Measurements from ENCODE around the gene EPB41L4A. TPM values are rescaled to one million over a fixed set of nuclear protein-coding genes. Genes with fewer than 3 reads are reported as not detected.

The EPB41L4A gene
- total RNA-seq, 1 experiment from 2014 or later = 5.2 TPM

DNA sequence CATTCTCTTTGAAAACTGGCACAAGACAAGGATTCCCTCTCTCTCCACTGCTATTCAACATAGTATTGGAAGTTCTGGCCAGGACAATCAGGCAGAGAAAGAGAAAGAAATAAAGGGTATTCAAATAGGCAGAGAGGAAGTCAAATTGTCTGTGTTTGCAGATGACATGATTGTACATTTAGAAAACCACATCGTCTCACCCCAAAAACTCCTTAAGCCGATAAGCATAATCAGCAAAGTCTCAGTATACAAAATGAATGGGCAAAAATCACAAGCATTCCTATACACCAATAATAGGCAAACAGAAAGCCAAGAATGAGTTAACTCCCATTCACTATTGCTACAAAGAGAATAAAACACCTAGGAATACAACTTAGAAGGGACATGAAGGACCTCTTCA lies 21.0 kb upstream of the EPB41L4A start (continued):
- TF ChIP-seq, protein P1, sequence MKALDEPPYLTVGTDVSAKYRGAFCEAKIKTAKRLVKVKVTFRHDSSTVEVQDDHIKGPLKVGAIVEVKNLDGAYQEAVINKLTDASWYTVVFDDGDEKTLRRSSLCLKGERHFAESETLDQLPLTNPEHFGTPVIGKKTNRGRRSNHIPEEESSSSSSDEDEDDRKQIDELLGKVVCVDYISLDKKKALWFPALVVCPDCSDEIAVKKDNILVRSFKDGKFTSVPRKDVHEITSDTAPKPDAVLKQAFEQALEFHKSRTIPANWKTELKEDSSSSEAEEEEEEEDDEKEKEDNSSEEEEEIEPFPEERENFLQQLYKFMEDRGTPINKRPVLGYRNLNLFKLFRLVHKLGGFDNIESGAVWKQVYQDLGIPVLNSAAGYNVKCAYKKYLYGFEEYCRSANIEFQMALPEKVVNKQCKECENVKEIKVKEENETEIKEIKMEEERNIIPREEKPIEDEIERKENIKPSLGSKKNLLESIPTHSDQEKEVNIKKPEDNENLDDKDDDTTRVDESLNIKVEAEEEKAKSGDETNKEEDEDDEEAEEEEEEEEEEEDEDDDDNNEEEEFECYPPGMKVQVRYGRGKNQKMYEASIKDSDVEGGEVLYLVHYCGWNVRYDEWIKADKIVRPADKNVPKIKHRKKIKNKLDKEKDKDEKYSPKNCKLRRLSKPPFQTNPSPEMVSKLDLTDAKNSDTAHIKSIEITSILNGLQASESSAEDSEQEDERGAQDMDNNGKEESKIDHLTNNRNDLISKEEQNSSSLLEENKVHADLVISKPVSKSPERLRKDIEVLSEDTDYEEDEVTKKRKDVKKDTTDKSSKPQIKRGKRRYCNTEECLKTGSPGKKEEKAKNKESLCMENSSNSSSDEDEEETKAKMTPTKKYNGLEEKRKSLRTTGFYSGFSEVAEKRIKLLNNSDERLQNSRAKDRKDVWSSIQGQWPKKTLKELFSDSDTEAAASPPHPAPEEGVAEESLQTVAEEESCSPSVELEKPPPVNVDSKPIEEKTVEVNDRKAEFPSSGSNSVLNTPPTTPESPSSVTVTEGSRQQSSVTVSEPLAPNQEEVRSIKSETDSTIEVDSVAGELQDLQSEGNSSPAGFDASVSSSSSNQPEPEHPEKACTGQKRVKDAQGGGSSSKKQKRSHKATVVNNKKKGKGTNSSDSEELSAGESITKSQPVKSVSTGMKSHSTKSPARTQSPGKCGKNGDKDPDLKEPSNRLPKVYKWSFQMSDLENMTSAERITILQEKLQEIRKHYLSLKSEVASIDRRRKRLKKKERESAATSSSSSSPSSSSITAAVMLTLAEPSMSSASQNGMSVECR (CRISPR knock-in tag; IDR thresholded peaks at IDR 0.05; ENCODE audit: borderline replicate concordance) = no peak
- no peak for TF ChIP-seq TCF7 (CRISPR knock-in tag; IDR thresholded peaks at IDR 0.05; ENCODE audit: low read depth)
- TF ChIP-seq, protein P2, sequence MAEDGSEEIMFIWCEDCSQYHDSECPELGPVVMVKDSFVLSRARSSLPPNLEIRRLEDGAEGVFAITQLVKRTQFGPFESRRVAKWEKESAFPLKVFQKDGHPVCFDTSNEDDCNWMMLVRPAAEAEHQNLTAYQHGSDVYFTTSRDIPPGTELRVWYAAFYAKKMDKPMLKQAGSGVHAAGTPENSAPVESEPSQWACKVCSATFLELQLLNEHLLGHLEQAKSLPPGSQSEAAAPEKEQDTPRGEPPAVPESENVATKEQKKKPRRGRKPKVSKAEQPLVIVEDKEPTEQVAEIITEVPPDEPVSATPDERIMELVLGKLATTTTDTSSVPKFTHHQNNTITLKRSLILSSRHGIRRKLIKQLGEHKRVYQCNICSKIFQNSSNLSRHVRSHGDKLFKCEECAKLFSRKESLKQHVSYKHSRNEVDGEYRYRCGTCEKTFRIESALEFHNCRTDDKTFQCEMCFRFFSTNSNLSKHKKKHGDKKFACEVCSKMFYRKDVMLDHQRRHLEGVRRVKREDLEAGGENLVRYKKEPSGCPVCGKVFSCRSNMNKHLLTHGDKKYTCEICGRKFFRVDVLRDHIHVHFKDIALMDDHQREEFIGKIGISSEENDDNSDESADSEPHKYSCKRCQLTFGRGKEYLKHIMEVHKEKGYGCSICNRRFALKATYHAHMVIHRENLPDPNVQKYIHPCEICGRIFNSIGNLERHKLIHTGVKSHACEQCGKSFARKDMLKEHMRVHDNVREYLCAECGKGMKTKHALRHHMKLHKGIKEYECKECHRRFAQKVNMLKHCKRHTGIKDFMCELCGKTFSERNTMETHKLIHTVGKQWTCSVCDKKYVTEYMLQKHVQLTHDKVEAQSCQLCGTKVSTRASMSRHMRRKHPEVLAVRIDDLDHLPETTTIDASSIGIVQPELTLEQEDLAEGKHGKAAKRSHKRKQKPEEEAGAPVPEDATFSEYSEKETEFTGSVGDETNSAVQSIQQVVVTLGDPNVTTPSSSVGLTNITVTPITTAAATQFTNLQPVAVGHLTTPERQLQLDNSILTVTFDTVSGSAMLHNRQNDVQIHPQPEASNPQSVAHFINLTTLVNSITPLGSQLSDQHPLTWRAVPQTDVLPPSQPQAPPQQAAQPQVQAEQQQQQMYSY (CRISPR knock-in tag; IDR thresholded peaks at IDR 0.05) = no peak
- TF ChIP-seq, protein P3, sequence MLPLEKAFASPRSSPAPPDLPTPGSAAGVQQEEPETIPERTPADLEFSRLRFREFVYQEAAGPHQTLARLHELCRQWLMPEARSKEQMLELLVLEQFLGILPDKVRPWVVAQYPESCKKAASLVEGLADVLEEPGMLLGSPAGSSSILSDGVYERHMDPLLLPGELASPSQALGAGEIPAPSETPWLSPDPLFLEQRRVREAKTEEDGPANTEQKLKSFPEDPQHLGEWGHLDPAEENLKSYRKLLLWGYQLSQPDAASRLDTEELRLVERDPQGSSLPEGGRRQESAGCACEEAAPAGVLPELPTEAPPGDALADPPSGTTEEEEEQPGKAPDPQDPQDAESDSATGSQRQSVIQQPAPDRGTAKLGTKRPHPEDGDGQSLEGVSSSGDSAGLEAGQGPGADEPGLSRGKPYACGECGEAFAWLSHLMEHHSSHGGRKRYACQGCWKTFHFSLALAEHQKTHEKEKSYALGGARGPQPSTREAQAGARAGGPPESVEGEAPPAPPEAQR (CRISPR knock-in tag; IDR thresholded peaks at IDR 0.05) = no peak
- TF ChIP-seq, protein P4, sequence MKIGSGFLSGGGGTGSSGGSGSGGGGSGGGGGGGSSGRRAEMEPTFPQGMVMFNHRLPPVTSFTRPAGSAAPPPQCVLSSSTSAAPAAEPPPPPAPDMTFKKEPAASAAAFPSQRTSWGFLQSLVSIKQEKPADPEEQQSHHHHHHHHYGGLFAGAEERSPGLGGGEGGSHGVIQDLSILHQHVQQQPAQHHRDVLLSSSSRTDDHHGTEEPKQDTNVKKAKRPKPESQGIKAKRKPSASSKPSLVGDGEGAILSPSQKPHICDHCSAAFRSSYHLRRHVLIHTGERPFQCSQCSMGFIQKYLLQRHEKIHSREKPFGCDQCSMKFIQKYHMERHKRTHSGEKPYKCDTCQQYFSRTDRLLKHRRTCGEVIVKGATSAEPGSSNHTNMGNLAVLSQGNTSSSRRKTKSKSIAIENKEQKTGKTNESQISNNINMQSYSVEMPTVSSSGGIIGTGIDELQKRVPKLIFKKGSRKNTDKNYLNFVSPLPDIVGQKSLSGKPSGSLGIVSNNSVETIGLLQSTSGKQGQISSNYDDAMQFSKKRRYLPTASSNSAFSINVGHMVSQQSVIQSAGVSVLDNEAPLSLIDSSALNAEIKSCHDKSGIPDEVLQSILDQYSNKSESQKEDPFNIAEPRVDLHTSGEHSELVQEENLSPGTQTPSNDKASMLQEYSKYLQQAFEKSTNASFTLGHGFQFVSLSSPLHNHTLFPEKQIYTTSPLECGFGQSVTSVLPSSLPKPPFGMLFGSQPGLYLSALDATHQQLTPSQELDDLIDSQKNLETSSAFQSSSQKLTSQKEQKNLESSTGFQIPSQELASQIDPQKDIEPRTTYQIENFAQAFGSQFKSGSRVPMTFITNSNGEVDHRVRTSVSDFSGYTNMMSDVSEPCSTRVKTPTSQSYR (CRISPR knock-in tag; IDR thresholded peaks at IDR 0.05) = no peak

DNA sequence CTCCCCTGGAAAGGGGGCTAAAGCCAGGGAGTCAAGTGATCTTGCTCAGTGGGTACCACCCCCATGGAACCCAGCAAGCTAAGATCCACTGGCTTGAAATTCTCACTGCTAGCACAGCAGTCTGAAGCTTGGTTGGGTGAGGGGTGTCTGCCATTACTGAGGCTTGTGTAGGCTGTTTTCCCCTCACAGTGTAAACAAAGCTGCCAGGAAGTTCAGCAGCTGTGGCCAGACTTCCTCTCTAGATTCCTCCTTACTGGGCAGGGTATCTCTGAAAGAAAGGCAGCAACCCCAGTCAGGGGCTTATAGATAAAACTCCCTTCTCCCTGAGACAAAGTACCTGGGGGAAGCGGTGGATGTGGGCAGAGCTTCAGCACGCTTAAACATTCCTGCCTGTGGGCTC lies 17.1 kb upstream of the EPB41L4A start:
- Mint-ChIP-seq H3K27ac (no peak overlapping the region), H3K4me3 (no peak overlapping the region), H3K27me3 (ENCODE audit: low read depth) (peaks cover under 1% of the 10 kb centered on the region; the same call in 1 of the 2 replicates), H3K9me3 (peaks cover 52% of the 10 kb centered on the region), H3K36me3 (peaks cover 20% of the 10 kb centered on the region), H3K4me1 (0 out of 2 replicates have a peak, but pooled peaks cover 4% of the 10 kb centered on the region)
- CTCF ChIA-PET = interaction anchor here (1.7 to 1.8 kb wide), 2 partner anchors 16 to 57 kb away, joined by 7 to 8 read pairs; no protein-coding TSS in a partner anchor
- DNase-seq (ENCODE audit: low spot score) = no peak
- ATAC-seq = peak; percentile 48; the same call in 1 of the 2 replicates
- POLR2A ChIA-PET = no interaction called here
- TF ChIP-seq, protein P5, sequence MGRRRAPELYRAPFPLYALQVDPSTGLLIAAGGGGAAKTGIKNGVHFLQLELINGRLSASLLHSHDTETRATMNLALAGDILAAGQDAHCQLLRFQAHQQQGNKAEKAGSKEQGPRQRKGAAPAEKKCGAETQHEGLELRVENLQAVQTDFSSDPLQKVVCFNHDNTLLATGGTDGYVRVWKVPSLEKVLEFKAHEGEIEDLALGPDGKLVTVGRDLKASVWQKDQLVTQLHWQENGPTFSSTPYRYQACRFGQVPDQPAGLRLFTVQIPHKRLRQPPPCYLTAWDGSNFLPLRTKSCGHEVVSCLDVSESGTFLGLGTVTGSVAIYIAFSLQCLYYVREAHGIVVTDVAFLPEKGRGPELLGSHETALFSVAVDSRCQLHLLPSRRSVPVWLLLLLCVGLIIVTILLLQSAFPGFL (CRISPR knock-in tag; IDR thresholded peaks at IDR 0.05; ENCODE audit: borderline replicate concordance) = no peak
- TF ChIP-seq NFATC4 (CRISPR knock-in tag; IDR thresholded peaks at IDR 0.05) (no peak), ZNF671 (CRISPR knock-in tag; IDR thresholded peaks at IDR 0.05) (no peak), PRRX2 (CRISPR knock-in tag; IDR thresholded peaks at IDR 0.05) (no peak), CBFB (CRISPR knock-in tag; IDR thresholded peaks at IDR 0.05; ENCODE audit: low read depth) (no peak), OVOL2 (CRISPR knock-in tag; IDR thresholded peaks at IDR 0.05; ENCODE audit: borderline replicate concordance) (no peak), NR2C2 (CRISPR knock-in tag; IDR thresholded peaks at IDR 0.05) (no peak), NFYB (CRISPR knock-in tag; conservative IDR thresholded peaks at IDR 0.05; ENCODE audit: low read depth) (no peak), NR3C1 (CRISPR knock-in tag; conservative IDR thresholded peaks at IDR 0.05; ENCODE audit: low read depth) (no peak), EMX1 (CRISPR knock-in tag; IDR thresholded peaks at IDR 0.05) (no peak), SP1 (CRISPR knock-in tag; conservative IDR thresholded peaks at IDR 0.05) (no peak), SMAD3 (CRISPR knock-in tag; IDR thresholded peaks at IDR 0.05; ENCODE audit: borderline replicate concordance) (no peak)
- TF ChIP-seq, protein P6, sequence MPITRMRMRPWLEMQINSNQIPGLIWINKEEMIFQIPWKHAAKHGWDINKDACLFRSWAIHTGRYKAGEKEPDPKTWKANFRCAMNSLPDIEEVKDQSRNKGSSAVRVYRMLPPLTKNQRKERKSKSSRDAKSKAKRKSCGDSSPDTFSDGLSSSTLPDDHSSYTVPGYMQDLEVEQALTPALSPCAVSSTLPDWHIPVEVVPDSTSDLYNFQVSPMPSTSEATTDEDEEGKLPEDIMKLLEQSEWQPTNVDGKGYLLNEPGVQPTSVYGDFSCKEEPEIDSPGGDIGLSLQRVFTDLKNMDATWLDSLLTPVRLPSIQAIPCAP (CRISPR knock-in tag; IDR thresholded peaks at IDR 0.05) = no peak
- TF ChIP-seq, protein P7, sequence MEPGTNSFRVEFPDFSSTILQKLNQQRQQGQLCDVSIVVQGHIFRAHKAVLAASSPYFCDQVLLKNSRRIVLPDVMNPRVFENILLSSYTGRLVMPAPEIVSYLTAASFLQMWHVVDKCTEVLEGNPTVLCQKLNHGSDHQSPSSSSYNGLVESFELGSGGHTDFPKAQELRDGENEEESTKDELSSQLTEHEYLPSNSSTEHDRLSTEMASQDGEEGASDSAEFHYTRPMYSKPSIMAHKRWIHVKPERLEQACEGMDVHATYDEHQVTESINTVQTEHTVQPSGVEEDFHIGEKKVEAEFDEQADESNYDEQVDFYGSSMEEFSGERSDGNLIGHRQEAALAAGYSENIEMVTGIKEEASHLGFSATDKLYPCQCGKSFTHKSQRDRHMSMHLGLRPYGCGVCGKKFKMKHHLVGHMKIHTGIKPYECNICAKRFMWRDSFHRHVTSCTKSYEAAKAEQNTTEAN (CRISPR knock-in tag; IDR thresholded peaks at IDR 0.05) = no peak
